ENCODE data around the gene RASGRP3.

DNA sequence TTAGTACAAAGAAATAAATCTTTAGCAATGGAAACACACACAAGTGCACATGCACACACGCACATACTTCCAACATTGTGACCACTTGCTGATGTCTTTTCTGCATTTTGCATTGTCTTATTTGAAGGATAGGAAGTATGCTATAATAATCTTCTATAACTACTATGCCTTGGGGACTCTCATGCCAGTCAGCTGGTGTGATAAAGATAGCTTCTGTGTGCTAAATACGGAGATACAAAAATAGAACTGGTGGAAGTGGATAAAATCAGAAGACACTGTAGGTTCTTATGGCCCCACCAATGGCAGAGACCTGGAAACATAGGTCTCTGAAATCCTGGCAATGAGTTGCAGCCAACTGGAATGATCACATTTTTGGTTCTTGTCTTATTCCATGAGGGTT lies 31.5 kb upstream of the RASGRP3 start:
- TF ChIP-seq, protein P1, sequence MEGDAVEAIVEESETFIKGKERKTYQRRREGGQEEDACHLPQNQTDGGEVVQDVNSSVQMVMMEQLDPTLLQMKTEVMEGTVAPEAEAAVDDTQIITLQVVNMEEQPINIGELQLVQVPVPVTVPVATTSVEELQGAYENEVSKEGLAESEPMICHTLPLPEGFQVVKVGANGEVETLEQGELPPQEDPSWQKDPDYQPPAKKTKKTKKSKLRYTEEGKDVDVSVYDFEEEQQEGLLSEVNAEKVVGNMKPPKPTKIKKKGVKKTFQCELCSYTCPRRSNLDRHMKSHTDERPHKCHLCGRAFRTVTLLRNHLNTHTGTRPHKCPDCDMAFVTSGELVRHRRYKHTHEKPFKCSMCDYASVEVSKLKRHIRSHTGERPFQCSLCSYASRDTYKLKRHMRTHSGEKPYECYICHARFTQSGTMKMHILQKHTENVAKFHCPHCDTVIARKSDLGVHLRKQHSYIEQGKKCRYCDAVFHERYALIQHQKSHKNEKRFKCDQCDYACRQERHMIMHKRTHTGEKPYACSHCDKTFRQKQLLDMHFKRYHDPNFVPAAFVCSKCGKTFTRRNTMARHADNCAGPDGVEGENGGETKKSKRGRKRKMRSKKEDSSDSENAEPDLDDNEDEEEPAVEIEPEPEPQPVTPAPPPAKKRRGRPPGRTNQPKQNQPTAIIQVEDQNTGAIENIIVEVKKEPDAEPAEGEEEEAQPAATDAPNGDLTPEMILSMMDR (IDR thresholded peaks at IDR 0.05; ENCODE audit: low read length) = no peak
- no peak for TF ChIP-seq EZH2 (IDR thresholded peaks at IDR 0.05; ENCODE audit: borderline replicate concordance, low read length)
